Common myeloid progenitor, CD34-positive (primary cell): ENCODE results near the gene PRICKLE3.
"Not testable (repeated sequence)": the region's sequence is repeated elsewhere in the genome, so short reads cannot be mapped to it uniquely, and the experiment has no call there.

Source experiments
- CTCF ChIA-PET: fragments of 350-600 bp; sonication (Branson Sonifier 250); formaldehyde crosslinking; loops from one replicate; lab custom pipeline; 2021; ENCODE audit warnings: antibody characterized with exemption; lab: Charles Lee
- POLR2A ChIA-PET: fragments of 350-600 bp; sonication (Branson Sonifier 250); formaldehyde crosslinking; loops from one replicate; lab custom pipeline; 2021; ENCODE audit warnings: antibody characterized with exemption; lab: Charles Lee
- DNase-seq, 3 donors: peaks; one replicate each; pipeline versions ENCODE4 v3.0.0 to v3.0.0-alpha.2; 2013
- H3K27ac ChIP-seq, 2 experiments: 1 replicate in 1 of 2; 2 replicates in 1 of 2; pipeline ENCODE4 v1.7.0; 2013; ENCODE audit warnings: inconsistent platforms in 2 of 2, low read length in 2 of 2, mild to moderate bottlenecking in 2 of 2, low read depth in 1 of 2, moderate library complexity in 1 of 2; ENCODE audit not compliant: severe bottlenecking in 2 of 2, insufficient read depth in 1 of 2, poor library complexity in 1 of 2
- H3K27me3 ChIP-seq, 5 experiments: replicated peaks in 2 of 5; 1 replicate in 3 of 5; 2 replicates in 2 of 5; pipeline versions ENCODE4 v1.6.1 to v1.7.0; 2013; ENCODE audit warnings: low read length in 4 of 5, mild to moderate bottlenecking in 2 of 5, moderate library complexity in 2 of 5, inconsistent platforms in 1 of 5; ENCODE audit not compliant: insufficient read depth in 5 of 5, control insufficient read depth in 4 of 5
- H3K36me3 ChIP-seq, 4 experiments: 1 replicate in 2 of 4; 2 replicates in 2 of 4; pipeline versions ENCODE4 v1.6.1 to v1.7.0; 2013; ENCODE audit warnings: low read length in 3 of 4, control low read depth in 1 of 4, mild to moderate bottlenecking in 1 of 4; ENCODE audit not compliant: control insufficient read depth in 4 of 4, insufficient read depth in 4 of 4
- H3K4me1 ChIP-seq, 4 experiments: 1 replicate in 3 of 4; 2 replicates in 1 of 4; pipeline versions ENCODE4 v1.6.1 to v1.7.1; 2013; ENCODE audit warnings: low read length in 3 of 4, mild to moderate bottlenecking in 3 of 4, control low read depth in 1 of 4, inconsistent platforms in 1 of 4, moderate library complexity in 1 of 4; ENCODE audit not compliant: control insufficient read depth in 4 of 4, insufficient read depth in 4 of 4; ENCODE audit errors: control extremely low read depth in 1 of 4
- H3K4me3 ChIP-seq, 7 experiments: 1 replicate in 4 of 7; 2 replicates in 3 of 7; pipeline versions ENCODE4 v1.5.1 to v1.7.0; 2013; ENCODE audit warnings: mild to moderate bottlenecking in 7 of 7, low read length in 6 of 7, moderate library complexity in 6 of 7, inconsistent platforms in 2 of 7, low read depth in 2 of 7, control low read depth in 1 of 7; ENCODE audit not compliant: insufficient read depth in 4 of 7, control insufficient read depth in 1 of 7; ENCODE audit errors: extremely low read depth in 1 of 7
- H3K9me3 ChIP-seq, 5 experiments: 1 replicate in 4 of 5; 2 replicates in 1 of 5; pipeline versions ENCODE4 v1.6.1 to v1.7.1; 2013; ENCODE audit warnings: low read length in 4 of 5, mild to moderate bottlenecking in 2 of 5, inconsistent platforms in 1 of 5, low read depth in 1 of 5, moderate library complexity in 1 of 5; ENCODE audit not compliant: control insufficient read depth in 4 of 5, insufficient read depth in 2 of 5; ENCODE audit errors: control extremely low read depth in 1 of 5
- WGBS: methylation state at CpG from one replicate; pipeline ENCODE4 v1.1.5; 2013; ENCODE audit not compliant: insufficient coverage; 5-methylcytosine and 5-hydroxymethylcytosine counted together

The PRICKLE3 gene

GRCh38 chrX:49142264-49142663 lies 43.9 kb downstream of the PRICKLE3 start:
- H3K27me3 ChIP-seq, H3K4me1 ChIP-seq, POLR2A ChIA-PET, H3K27ac ChIP-seq, H3K4me3 ChIP-seq: not testable (repeated sequence)
- peak in 1 of 3 donors; percentile 29 for DNase-seq
- H3K9me3 ChIP-seq, result peaks cover 0 to 22% (median 14%) of the 10 kb centered on the region in 5 experiments
- CTCF ChIA-PET, result interaction anchor here (0.7 to 3.9 kb wide), 12 partner anchors 9 to 44 kb away, joined by 3 to 15 read pairs (median 4); partner anchors contain the start of gene PRICKLE3
- H3K36me3 ChIP-seq, result peaks cover 0 to 13% (median 5%) of the 10 kb centered on the region in 4 experiments
- 88% methylated on average over 1 of the region's 9 CpGs for WGBS

DNA sequence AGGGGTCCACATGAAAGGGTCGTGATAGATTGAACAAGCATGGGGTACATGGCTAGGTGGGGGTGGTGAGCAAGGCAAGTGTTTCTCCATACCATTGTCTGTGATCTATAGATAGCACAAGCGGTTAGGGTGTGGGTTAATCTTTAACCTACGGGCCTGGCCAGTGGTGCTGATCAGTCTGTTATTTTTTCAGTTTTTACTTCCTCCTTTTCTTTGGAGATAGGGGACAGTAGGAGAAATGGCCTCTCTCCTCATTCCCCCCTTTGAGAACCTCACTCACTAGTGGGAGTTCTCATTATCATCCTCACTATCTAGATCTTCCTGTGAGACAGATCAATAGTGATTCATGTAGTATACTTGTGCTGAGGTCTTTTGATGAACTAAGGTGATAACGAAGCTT lies 46.5 kb downstream of the PRICKLE3 start:
- CTCF ChIA-PET, result interaction anchor here (1.4 to 3.9 kb wide), 3 partner anchors 15 to 27 kb away, joined by 3 to 15 read pairs (median 8); no protein-coding TSS in a partner anchor
- WGBS, result no CpG with 5 or more reads among the region's 4 CpGs
- Histone ChIP-seq H3K4me3 (no peak overlapping the region), H3K27ac (no peak overlapping the region), H3K9me3 (peaks cover 0 to 22% (median 15%) of the 10 kb centered on the region in 5 experiments), H3K27me3 (no peaks in the 10 kb centered on the region), H3K36me3 (peaks cover 0 to 13% (median 5%) of the 10 kb centered on the region in 4 experiments), H3K4me1 (peaks cover 0 to 1% (median 0%) of the 10 kb centered on the region in 4 experiments)
- peak in 1 of 3 donors; percentile 40 for DNase-seq
- POLR2A ChIA-PET, result no interaction called here

DNA sequence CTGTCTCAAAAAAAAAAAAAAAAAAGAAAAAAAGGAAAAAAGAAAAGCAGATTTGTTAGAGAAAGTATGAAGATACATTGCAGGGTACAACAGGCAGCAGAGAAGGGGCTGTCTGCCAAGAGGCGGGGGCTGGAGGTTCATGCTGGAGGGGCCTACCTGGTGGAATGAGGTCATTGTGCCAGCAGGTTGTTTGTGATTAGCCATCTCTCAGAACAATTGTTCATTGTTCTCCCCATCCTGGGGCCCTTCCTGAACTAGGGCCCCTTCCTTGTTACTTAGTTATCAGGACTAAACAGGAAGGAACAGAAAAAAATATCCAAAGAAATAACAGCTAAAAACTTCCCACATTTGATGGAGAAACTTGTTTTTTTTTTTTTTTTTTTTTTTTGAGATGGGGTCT lies 48.7 kb downstream of the PRICKLE3 start:
- DNase-seq, result no peak
- no peaks in the 10 kb centered on the region for H3K27me3 ChIP-seq
- ChIA-PET POLR2A (interaction anchor here (0.7 kb wide), 1 partner anchor 20 kb away, joined by 3 read pairs; no protein-coding TSS in a partner anchor), CTCF (no interaction called here)
- WGBS, result 100% methylated on average over 1 of the region's 1 CpG
- no peak overlapping the region for H3K4me3 ChIP-seq
- H3K4me1 ChIP-seq, result peaks cover 0 to under 1% (median 0%) of the 10 kb centered on the region in 4 experiments
- H3K27ac ChIP-seq, result no peak overlapping the region
- H3K9me3 ChIP-seq, result peaks cover 0 to 22% (median 15%) of the 10 kb centered on the region in 5 experiments
- peaks cover 0 to 13% (median 5%) of the 10 kb centered on the region in 4 experiments for H3K36me3 ChIP-seq

- ChIA-PET CTCF (interaction anchor here (0.7 to 2.0 kb wide), 2 partner anchors 12 to 49 kb away, joined by 4 to 7 read pairs; no protein-coding TSS in a partner anchor), POLR2A (no interaction called here)
- Histone ChIP-seq H3K27me3 (no peaks in the 10 kb centered on the region), H3K27ac (no peak overlapping the region), H3K36me3 (no peaks in the 10 kb centered on the region), H3K4me1 (peaks cover 0 to 3% (median under 1%) of the 10 kb centered on the region in 4 experiments), H3K4me3 (no peak overlapping the region), H3K9me3 (peaks cover 0 to 4% (median under 1%) of the 10 kb centered on the region in 5 experiments)
- no peak for DNase-seq
- no CpG with 5 or more reads among the region's 1 CpG for WGBS
These were observed 52.4 kb downstream of the PRICKLE3 start for GRCh38 chrX:49133759-49134158.

DNA sequence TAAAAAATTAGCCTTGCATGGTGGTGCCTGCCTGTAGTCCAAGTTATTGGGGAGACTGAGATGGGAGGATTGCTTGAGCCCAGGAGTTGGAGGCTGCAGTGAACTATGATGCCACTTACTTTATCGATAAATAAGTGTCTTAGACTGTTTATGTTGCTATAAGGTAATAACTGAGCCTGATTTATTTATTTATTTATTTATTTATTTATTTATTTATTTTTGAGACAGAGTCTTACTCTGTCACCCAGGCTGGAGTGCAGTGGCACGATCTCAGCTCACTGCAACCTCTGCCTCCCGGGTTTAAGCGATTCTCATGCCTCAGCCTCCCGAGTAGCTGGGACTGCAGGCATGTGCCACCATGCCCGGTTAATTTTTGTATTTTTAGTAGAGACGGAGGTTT lies 53.9 kb downstream of the PRICKLE3 start:
- H3K9me3 ChIP-seq, POLR2A ChIA-PET, DNase-seq, H3K27ac ChIP-seq, H3K36me3 ChIP-seq, H3K4me1 ChIP-seq, H3K4me3 ChIP-seq, H3K27me3 ChIP-seq: not testable (repeated sequence)
- WGBS, result 93% methylated on average over 6 of the region's 7 CpGs
- CTCF ChIA-PET, result interaction anchor here (0.7 to 1.0 kb wide), 2 partner anchors 10 to 12 kb away, joined by 3 to 4 read pairs; no protein-coding TSS in a partner anchor

GRCh38 chrX:49129427-49129826 lies 56.7 kb downstream of the PRICKLE3 start:
- Histone ChIP-seq H3K27me3 (no peaks in the 10 kb centered on the region), H3K36me3 (no peaks in the 10 kb centered on the region), H3K4me3 (no peak overlapping the region), H3K9me3 (no peaks in the 10 kb centered on the region), H3K4me1 (peaks cover 0 to 3% (median under 1%) of the 10 kb centered on the region in 4 experiments), H3K27ac (no peak overlapping the region)
- ChIA-PET CTCF (interaction anchor here (0.8 to 1.4 kb wide), 2 partner anchors 13 to 16 kb away, joined by 3 to 4 read pairs; no protein-coding TSS in a partner anchor), POLR2A (no interaction called here)
- WGBS, result 49% methylated on average over 4 of the region's 4 CpGs
- peak in 2 of 3 donors; percentile 51 to 57 for DNase-seq

DNA sequence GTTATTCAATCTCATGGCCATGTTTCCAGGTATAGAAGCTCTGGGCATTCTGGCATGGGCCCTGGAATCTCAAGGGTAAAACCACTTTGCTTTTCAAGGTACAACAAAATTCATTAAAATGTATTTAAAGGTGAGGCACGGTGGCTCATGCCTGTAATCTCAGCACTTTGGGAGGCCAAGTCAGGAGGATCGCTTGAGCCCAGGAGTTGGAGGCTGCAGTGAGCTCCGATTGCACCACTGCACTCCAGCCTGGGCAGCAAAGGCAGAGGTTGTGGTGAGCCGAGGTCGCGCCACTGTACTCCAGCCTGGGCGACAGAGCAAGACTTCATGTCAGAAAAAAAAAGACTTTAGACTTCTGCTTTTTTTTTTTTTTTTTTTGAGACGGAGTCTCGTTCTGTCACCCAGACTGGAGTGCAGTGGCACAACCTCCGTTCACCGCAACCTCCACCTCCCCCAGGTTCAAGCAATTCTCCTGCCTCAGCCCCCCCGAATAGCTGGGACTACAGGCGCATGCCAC lies 58.4 kb downstream of the PRICKLE3 start:
- H3K36me3 ChIP-seq, H3K9me3 ChIP-seq, H3K27me3 ChIP-seq, POLR2A ChIA-PET, H3K27ac ChIP-seq, H3K4me3 ChIP-seq: not testable (repeated sequence)
- 77% methylated on average over 5 of the region's 13 CpGs for WGBS
- CTCF ChIA-PET, result interaction anchor here (0.7 to 1.5 kb wide), 3 partner anchors 23 to 50 kb away, joined by 3 to 5 read pairs (median 3); no protein-coding TSS in a partner anchor
- H3K4me1 ChIP-seq, result peaks cover 2 to 12% (median 3%) of the 10 kb centered on the region in 4 experiments
- DNase-seq, result peak in 2 of 3 donors; percentile 54 to 57
